Inflammatory macrophage (primary cell): Measurements from ENCODE around the gene ZDHHC11B.
"Not testable (repeated sequence)": the region's sequence is repeated elsewhere in the genome, so short reads cannot be mapped to it uniquely, and the experiment has no call there.

Source experiments
- DNase-seq, 2 donors: peaks; one replicate each; pipeline ENCODE4 v3.0.0-alpha.2; 2020 to 2022

Gene ZDHHC11B

GRCh38 chr5:683551-684481 lies 100.7 kb downstream of the ZDHHC11B start:
- DNase-seq, result no peak

- not testable (repeated sequence) for DNase-seq
Measured at GRCh38 chr5:682651-683358, 101.7 kb downstream of the ZDHHC11B start.

DNA sequence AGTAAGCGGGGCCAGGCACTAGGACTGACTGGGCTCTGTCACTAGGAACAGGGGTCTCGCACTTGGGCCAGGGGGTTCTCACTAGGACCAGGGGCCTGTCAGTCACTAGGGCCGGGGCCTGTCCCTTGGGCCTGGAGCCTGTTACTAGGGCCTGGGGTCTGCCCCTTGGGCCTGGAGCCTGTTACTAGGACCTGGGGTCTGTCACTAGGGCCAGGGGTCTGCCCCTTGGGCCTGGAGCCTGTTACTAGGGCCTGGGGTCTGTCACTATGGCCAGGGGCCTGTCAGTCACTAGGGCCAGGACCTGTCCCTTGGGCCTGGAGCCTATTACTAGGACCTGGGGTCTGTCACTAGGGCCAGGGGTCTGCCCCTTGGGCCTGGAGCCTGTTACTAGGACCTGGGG lies 102.3 kb downstream of the ZDHHC11B start:
- not testable (repeated sequence) for DNase-seq

DNA sequence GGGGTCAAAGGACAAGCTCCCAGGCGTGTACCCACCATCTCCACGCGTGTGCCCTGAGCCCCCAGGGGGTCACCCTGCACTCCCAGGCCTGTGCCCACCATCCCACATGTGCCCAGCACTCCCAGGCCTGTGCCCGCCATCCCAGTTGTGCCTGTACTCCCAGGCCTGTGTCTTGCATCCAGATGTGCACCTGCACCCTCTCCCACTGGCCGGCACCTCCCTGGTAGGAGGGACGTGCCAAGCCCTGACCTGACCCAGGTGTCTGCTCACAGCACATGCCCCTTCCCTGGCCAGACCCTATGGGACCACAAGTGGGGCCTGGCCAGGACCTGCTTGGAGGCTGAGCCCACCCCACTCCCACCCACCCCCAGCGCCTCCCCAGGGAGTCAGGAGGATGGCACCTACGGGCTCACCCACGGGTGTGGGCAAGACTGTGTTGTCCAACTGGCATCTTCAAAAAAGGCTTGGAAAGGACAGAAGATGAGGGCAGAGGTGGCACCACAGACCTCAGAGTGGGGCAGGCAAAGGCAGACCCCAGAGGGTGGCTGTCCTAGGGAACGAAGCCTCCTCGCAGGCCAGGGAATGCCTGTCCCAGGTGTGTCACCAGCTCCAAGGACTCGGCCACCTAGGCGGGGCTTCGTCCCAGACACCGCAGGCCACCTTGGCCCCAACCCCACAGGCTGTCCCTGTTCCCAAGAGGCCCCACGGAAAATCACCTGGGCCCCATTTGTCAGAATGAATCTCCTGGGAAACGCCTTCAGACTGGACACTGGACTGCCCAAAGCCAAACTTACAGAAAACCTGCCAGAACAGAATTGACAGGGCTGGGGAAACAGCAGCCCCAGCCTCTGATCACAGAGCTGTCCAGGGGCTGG lies 103.0 kb downstream of the ZDHHC11B start:
- not testable (repeated sequence) for DNase-seq

GRCh38 chr5:680836-681235 lies 103.7 kb downstream of the ZDHHC11B start:
- DNase-seq, result not testable (repeated sequence)

DNA sequence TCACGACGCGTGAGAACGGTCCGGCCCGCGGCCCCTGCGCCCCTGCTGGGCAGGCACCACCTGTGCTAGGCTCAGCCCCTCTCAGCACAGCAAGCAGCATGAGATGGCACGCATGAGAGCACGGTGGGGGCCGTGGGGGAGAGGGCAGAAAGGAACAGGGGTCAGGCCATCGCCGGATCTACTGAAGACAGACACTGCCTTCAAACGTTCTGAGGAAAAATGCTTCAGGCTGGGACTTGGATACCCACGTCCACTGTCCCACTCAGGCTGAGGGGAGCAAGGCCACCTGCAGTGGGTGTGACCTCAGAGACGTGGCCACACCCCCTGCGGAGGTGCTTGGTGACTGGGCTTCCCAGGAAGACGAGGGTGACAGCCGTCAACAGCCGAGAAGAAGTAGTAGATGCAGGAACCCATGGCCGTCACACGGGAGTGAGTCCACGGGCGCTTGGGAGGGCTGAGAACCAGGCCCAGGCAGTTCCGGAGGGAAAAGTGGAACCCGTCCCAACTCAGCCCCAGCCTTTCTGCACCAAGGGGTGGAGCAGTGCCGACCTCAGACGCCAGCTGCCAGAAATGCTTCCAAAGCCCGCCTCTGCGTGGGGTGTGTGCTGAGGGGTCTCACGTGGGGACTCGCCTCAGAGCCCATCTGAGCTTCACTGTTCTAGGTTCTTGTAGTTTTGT lies 104.3 kb downstream of the ZDHHC11B start:
- not testable (repeated sequence) for DNase-seq

GRCh38 chr5:679166-679895 lies 105.2 kb downstream of the ZDHHC11B start:
- not testable (repeated sequence) for DNase-seq

DNA sequence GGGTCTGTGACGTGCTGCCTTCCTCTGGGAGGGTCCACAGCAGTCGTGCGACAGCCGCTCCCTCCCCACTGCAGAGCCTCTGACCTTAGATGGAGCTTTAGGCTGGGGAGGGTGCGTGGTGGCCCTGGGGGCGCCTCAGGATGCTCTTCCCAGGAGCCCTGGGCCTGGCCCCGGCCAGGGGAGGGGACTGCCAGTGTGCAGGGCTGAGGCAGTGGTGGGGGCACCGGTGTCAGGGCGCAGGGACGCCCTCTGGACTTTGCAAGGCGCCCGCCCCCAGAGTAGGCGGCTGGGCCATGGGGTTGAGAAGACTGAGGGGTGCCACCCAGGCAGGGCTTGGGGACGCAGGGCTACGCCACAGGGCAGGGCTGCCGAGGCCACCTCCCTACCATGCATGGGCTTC lies 106.0 kb downstream of the ZDHHC11B start:
- not testable (repeated sequence) for DNase-seq

- DNase-seq, result no peak
Measured at GRCh38 chr5:677131-678101, 107.1 kb downstream of the ZDHHC11B start.

- DNase-seq, result no peak
Measured at GRCh38 chr5:676699-677076, 107.8 kb downstream of the ZDHHC11B start.

DNA sequence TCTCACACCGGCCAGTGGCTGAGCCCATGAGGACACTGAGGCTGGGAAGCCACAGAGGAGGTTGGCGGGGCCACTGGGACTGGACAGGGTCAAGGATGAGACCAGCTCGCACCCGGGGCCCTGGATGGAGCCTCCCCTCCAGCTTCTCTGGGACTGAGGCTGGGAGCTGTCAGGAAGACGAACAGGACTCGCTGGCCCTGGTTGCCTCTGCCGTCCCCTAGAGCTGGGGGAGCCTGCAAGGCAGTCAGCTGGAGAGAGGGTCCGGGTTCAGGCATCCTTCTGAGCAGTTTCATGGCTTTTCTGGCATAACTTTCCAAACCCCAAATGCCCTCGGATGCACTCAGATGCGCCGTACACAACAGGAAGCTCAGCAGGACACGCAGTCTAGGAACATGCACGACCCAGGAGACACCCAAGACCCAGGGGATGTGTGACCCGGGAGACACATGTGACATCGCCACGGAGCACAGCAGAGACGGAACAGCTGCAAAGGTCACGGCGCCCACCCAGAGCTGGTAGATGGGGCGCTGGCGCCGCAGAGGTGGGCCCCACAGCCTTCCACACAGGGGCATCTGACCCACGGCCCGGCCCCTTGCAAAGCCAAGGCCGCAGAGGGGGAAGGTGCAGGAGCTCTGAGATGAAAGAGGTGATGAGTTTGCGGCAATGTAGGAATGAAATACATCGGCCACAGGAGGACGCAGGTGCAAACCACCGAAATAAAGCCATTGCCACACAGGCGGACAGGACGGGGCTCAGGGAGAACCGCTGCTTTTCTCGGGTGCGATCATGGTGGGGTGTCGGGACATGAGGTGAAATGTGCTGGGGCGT lies 108.4 kb downstream of the ZDHHC11B start:
- no peak for DNase-seq

DNA sequence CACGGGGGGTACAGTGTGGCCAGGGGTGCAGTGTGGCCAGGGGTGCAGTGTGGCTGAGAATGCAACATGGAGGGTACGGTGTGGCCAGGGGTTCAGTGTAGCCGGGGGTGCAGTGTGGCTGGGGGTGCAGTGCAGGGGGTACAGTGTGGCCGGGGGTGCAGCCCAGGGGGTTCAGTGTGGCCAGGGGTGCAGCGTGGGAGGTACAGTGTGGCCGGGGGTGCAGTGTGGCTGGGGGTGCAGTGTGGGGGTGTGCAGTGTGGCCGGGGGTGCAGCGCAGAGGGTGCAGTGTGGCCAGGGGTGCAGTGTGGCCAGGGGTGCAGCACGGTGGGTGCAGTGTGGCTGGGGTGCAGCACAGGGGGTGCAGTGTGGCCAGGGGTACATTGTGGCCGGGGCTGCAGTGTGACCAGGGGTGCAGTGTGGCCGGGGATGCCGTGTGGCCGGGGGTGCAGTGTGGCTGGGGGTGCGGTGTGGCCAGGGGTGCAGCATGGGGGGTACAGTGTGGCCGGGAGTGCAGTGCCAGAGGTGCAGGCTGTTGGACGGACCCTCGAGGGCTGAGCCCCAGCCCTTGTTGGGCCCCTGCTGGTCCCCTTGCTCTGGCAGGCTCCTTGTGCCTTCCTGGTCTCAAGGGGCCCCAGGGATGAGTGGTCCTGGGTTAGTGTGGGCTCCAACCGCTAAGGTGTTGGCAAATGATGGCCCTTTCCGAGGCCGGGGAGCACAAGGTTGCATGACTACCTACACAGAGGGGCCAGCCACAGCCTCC lies 109.2 kb downstream of the ZDHHC11B start:
- DNase-seq, result no peak

DNA sequence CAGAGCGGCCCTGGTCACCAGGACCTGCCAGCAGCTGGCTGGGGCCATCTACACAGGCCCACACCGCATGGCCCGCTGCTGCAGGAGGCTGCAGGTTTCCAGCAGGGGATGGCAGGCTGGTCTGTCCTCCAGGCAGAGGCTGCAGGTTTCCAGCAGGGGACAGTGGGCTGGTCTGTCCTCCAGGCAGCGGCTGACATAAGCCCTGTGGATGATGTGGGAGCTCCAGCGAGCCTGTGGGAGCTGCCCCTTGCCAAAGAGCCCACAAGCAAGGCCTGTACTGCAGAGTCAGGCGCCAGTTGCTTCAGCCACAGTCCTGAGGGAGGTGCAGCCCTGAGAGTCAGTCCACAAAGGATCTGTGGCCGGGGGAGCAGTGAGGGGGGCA lies 109.9 kb downstream of the ZDHHC11B start:
- peak in 1 of 2 donors; percentile 7 for DNase-seq

GRCh38 chr5:673831-674629 lies 110.5 kb downstream of the ZDHHC11B start:
- no peak for DNase-seq

DNA sequence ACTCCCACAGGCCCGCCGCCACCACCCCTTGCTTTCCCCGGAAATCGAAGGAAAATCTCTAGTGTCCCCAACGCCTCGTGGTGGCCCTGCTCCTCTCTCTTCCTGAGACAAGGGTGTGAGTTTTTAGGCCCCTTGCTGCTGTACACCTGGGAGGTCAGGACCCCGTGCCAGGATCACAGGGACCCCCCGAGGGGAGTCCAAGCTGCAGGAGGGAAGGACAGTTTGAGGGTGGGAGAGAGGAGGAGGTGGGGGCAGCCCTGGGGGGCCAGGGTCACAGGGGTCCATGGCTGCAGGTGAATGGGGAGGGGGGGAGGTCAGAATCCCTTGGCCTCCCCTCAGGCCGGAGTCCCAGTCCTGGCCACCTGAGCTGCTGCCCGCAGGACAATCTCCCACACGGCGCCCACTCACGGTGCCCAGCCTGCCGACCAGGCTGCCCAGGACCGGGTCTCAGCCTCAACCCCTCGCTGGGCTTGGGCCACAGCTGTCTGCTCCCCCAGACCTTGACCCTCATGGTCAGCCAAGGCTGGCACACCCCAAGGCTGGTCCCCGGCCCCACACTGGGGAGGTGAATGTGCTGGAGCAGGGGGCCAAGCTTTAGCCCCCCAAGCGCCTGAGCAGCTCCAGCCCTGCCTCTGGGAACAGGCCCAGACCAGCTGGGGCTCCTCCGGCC lies 111.2 kb downstream of the ZDHHC11B start:
- no peak for DNase-seq

GRCh38 chr5:672329-673160 lies 112.0 kb downstream of the ZDHHC11B start:
- peak; percentile 21 to 51 for DNase-seq
